HG03521 (cell line): ENCODE results near the gene SDR42E1.

Experiments used
- ATAC-seq: cut with Tn5 transposase; IDR thresholded peaks from one replicate; pipeline ENCODE4 v1.9.1; 2021; ENCODE audit warnings: mild to moderate bottlenecking, moderate library complexity; ENCODE audit not compliant: unreplicated experiment

The SDR42E1 gene

DNA sequence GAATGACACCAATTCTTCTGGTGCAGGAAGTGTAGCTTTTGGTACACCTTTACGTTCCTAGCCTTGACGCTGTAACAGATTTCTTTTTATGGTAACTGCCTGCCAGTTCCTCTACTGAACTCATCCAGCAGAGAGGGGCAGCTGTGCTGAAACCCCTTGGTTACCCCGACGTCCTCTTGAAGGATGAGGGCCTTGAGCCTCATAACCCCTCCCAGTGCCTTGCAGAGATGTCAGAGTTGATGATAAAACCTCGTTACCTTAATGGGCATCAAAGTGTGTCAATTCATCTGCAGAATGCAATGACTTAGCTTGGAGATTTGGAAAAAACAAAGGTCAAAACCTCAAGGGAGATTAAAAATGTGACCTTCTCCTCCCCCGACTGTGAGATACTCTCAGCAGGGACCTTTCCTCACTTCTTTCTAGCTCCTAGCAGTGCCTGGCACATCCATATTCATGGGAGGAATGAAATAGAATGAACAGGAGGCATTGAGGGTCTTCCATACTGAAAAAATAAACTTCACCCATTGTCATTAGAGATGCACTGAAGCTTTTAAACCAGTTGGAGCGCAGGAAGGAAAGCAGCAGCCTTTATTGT, 69.2 kb downstream of the SDR42E1 start:
- no peak for ATAC-seq

DNA sequence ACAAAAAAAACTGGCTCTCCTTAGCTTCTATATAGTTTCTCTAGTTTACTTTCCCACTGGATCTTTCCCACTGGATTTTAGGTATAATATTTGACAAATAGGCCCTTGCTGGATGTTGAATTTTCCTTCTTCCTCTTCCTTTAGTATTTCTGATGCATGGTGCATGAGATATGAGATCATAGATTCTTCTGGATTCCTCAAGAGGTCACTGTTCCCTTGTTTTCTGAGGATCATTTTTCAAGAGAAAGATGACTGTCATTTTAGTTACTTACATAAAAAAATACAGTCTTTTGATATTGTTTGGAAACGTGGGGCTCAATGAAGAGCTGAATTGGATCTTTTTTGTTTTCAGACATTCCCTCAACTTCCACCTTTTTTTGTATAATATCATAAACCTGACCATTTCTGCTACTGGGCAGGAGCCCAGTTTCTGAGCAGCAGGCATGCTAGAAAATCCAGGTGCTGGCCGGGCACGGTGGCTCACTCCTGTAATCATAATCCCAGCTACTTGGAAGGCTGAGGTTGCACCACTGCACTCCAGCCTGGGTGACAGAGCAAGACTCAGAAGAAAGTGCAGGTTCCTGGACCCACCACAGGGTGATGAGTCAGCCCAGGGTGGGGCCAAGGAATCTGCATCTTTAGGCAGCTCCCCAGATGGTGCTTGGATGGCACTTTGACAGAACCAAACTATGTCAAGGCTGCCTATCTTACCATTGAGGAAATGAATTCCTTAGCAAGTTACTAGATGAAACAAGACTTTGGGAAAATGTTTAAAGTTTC, 70.3 kb downstream of the SDR42E1 start:
- no peak for ATAC-seq

DNA sequence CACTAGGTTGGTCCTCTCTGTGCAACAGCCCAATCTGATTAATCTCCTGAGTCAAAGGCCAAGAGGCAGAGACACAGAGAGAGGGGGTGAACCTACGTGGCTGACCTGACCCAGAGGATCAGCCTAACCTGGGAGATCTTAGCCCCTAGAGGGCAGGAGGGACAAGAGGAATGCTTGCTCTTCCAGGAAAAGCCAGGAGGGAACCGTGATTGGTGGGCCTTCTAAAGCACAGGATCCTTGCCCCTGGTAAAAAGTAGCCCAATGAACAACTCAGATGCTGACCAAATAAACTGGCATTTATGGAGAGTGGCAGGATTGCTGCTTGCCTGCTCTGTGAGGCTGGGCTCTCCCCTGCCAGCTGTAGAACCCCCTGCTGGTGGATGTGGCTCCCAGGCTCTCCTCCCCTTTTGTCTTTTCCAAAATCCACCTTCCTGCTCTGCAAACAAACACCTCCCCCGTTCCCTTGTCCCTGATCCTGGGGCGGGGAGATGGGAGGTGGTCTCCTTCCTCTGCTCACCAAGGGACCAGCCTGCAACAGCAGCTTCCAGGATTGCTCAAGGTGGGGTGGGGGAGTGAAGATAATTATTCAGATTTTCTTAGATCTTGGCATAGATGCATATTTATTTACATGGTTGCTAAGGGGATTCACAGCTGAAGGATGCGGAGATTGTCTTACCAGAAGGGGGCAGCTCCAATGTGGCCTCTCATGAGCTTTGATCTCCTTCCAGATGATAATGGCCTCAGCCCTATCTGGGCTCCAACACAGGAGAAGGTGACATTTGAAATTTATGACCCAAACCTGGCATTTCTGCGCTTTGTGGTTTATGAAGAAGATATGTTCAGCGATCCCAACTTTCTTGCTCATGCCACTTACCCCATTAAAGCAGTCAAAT, 71.9 kb downstream of the SDR42E1 start:
- no peak for ATAC-seq
